ENCODE data around the gene OCA2.

DNA sequence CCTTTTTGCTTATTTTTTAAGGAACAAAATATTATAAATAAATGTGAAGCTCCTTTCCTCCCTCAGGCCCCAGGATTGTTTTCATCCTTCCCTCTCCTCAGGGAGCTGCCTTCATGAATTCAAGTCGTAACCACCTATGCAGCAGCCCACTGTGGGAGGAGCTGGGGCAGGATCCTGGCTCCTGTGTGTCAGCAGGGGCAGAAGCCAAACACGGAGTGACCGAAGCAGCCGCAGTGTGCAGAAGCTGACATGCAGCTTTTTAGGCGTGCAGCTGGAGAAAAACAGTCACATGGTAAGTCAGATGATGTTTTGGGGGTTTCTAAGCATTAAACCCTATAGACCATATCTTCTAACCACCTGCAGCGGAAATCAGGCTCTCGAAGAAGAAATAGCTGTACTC is 231.3 kb downstream of the OCA2 start:
- TF ChIP-seq, protein P1, sequence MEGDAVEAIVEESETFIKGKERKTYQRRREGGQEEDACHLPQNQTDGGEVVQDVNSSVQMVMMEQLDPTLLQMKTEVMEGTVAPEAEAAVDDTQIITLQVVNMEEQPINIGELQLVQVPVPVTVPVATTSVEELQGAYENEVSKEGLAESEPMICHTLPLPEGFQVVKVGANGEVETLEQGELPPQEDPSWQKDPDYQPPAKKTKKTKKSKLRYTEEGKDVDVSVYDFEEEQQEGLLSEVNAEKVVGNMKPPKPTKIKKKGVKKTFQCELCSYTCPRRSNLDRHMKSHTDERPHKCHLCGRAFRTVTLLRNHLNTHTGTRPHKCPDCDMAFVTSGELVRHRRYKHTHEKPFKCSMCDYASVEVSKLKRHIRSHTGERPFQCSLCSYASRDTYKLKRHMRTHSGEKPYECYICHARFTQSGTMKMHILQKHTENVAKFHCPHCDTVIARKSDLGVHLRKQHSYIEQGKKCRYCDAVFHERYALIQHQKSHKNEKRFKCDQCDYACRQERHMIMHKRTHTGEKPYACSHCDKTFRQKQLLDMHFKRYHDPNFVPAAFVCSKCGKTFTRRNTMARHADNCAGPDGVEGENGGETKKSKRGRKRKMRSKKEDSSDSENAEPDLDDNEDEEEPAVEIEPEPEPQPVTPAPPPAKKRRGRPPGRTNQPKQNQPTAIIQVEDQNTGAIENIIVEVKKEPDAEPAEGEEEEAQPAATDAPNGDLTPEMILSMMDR (IDR thresholded peaks at IDR 0.05) = no peak
- TF ChIP-seq POLR2A (IDR thresholded peaks at IDR 0.05; ENCODE audit: low read depth) = no peak
